IMR-90 (cell line): ENCODE measurements around the gene GABBR1. TPM values are rescaled to one million over a fixed set of nuclear protein-coding genes. Genes with fewer than 3 reads are reported as not detected.

Experiments used
- ATAC-seq: fragments of 200-7000 bp; cut with Tn5 transposase; 2 replicates; pipeline ENCODE4 v1.9.1; 2020; ENCODE audit warnings: low read depth, mild to moderate bottlenecking, moderate library complexity
- BruUV-seq: library from RNA; stranded (reverse); fragments of 400-500 nt; replicated peaks from 2 replicates; lab custom pipeline; 2021; lab: Mats Ljungman, UMichigan
- CTCF ChIA-PET: fragments of 300-600 bp; formaldehyde crosslinking; extraction: SDS; loops from one replicate; lab custom pipeline; 2021; ENCODE audit warnings: antibody characterized with exemption; lab: Yijun Ruan, JAX
- POLR2A ChIA-PET: fragments of 300-600 bp; sonication (Branson Sonifier 250); formaldehyde crosslinking; loops from one replicate; lab custom pipeline; 2022; ENCODE audit warnings: antibody characterized with exemption; ENCODE audit not compliant: unreplicated experiment; lab: Charles Lee
- DNase-seq: peaks from one replicate; pipeline ENCODE4 v3.0.0; 2013
- H2AFZ ChIP-seq: replicated peaks from 2 replicates; pipeline ENCODE3; 2013; ENCODE audit warnings: low read length, mild to moderate bottlenecking; ENCODE audit not compliant: poor library complexity
- H2AK5ac ChIP-seq: 2 replicates; pipeline ENCODE4 v1.6.1; 2013; ENCODE audit warnings: low read depth, low read length, inconsistent platforms
- H2AK9ac ChIP-seq: replicated peaks from 2 replicates; pipeline ENCODE3; 2013; ENCODE audit warnings: mild to moderate bottlenecking, low read depth, low read length, moderate library complexity; ENCODE audit not compliant: poor library complexity
- H2BK120ac ChIP-seq: 2 replicates; pipeline ENCODE4 v1.6.1; 2013; ENCODE audit warnings: low read depth, low read length, inconsistent platforms
- H2BK15ac ChIP-seq: 3 replicates; pipeline ENCODE4 v1.6.1; 2013; ENCODE audit warnings: low read depth, low read length, inconsistent platforms
- H2BK20ac ChIP-seq: 2 replicates; pipeline ENCODE4 v1.6.1; 2013; ENCODE audit warnings: low read depth, mild to moderate bottlenecking, inconsistent platforms, low read length, moderate library complexity
- H2BK5ac ChIP-seq: 2 replicates; pipeline ENCODE4 v1.6.1; 2013; ENCODE audit warnings: mild to moderate bottlenecking, low read depth, low read length, inconsistent platforms; ENCODE audit not compliant: poor library complexity, severe bottlenecking
- H3K14ac ChIP-seq: replicated peaks from 2 replicates; pipeline ENCODE4 v1.6.1; 2013; ENCODE audit warnings: low read depth, low read length, inconsistent platforms
- H3K18ac ChIP-seq: 2 replicates; pipeline ENCODE4 v1.6.1; 2013; ENCODE audit warnings: low read depth, low read length, control low read depth
- H3K23ac ChIP-seq: 2 replicates; pipeline ENCODE4 v1.6.1; 2013; ENCODE audit warnings: low read depth, low read length, inconsistent platforms
- H3K27ac ChIP-seq: 2 replicates; pipeline ENCODE4 v1.5.1; 2013; ENCODE audit warnings: mild to moderate bottlenecking, control low read depth, low read length; ENCODE audit not compliant: insufficient read depth
- H3K27me3 ChIP-seq: 2 replicates; pipeline ENCODE4 v1.6.1; 2013; ENCODE audit warnings: low read length; ENCODE audit not compliant: control insufficient read depth, insufficient read depth
- H3K36me3 ChIP-seq: 2 replicates; pipeline ENCODE4 v1.6.1; 2013; ENCODE audit warnings: low read length, mixed read lengths; ENCODE audit not compliant: control insufficient read depth, insufficient read depth
- H3K4ac ChIP-seq: 2 replicates; pipeline ENCODE4 v1.6.1; 2013; ENCODE audit warnings: low read depth, low read length, inconsistent platforms
- H3K4me1 ChIP-seq: 2 replicates; pipeline ENCODE4 v1.6.1; 2013; ENCODE audit warnings: low read length, mixed read lengths; ENCODE audit not compliant: control insufficient read depth, insufficient read depth
- H3K4me2 ChIP-seq: 2 replicates; pipeline ENCODE4 v1.6.1; 2013; ENCODE audit warnings: low read depth, mild to moderate bottlenecking, control low read depth, low read length, moderate library complexity
- H3K4me3 ChIP-seq: 2 replicates; pipeline ENCODE4 v1.5.1; 2013; ENCODE audit warnings: low read depth, mild to moderate bottlenecking, control low read depth, low read length, moderate library complexity; ENCODE audit not compliant: insufficient read depth
- H3K56ac ChIP-seq: 2 replicates; pipeline ENCODE4 v1.6.1; 2013; ENCODE audit warnings: low read length, inconsistent platforms; ENCODE audit not compliant: insufficient read depth; ENCODE audit errors: extremely low read depth
- H3K79me1 ChIP-seq, 2 experiments: 2 replicates each; pipeline ENCODE4 v1.6.1; 2013; ENCODE audit warnings: low read length in 2 of 2, inconsistent platforms in 1 of 2, low read depth in 1 of 2
- H3K9ac ChIP-seq: 2 replicates; pipeline ENCODE4 v1.6.1; 2013; ENCODE audit warnings: low read depth, low read length, control low read depth
- H3K9me1 ChIP-seq: 2 replicates; pipeline ENCODE4 v1.6.1; 2013; ENCODE audit warnings: low read length, inconsistent platforms; ENCODE audit not compliant: insufficient read depth
- H3K9me3 ChIP-seq: 2 replicates; pipeline ENCODE4 v1.6.1; 2013; ENCODE audit warnings: low read length; ENCODE audit not compliant: control insufficient read depth, insufficient read depth
- H4K20me1 ChIP-seq: 2 replicates; pipeline ENCODE4 v1.6.1; 2013; ENCODE audit warnings: low read length, inconsistent platforms; ENCODE audit not compliant: insufficient read depth
- H4K5ac ChIP-seq: 2 replicates; pipeline ENCODE4 v1.6.1; 2013; ENCODE audit warnings: mild to moderate bottlenecking, low read depth, low read length, control low read depth
- H4K8ac ChIP-seq, 2 experiments: 2 replicates each; pipeline ENCODE4 v1.6.1; 2013; ENCODE audit warnings: low read depth in 2 of 2, low read length in 2 of 2, control low read depth in 1 of 2, inconsistent platforms in 1 of 2
- H4K91ac ChIP-seq: 2 replicates; pipeline ENCODE4 v1.6.1; 2013; ENCODE audit warnings: low read depth, low read length, inconsistent platforms; ENCODE audit not compliant: insufficient read depth
- BHLHE40 ChIP-seq: fragments of 150-350 bp; IDR thresholded peaks from 2 replicates; pipeline ENCODE4 v1.6.1; 2016; ENCODE audit warnings: mild to moderate bottlenecking, low read depth, low read length
- CEBPB ChIP-seq: IDR thresholded peaks from 2 replicates; pipeline ENCODE4 v1.6.1; 2012; ENCODE audit warnings: low read depth, low read length, improper control_type of control experiment
- CHD1 ChIP-seq: IDR thresholded peaks from 2 replicates; pipeline ENCODE4 v1.6.1; 2012; ENCODE audit warnings: low read depth, low read length, improper control_type of control experiment
- CTCF ChIP-seq: conservative IDR thresholded peaks from 2 replicates; pipeline ENCODE4 v1.5.1; 2012; ENCODE audit warnings: mild to moderate bottlenecking, low read depth, low read length, improper control_type of control experiment
- ELK1 ChIP-seq: fragments of 150-350 bp; IDR thresholded peaks from 2 replicates; pipeline ENCODE4 v1.6.1; 2016; ENCODE audit warnings: low read depth, mild to moderate bottlenecking, low read length, moderate library complexity, borderline replicate concordance
- FOS ChIP-seq: fragments of 150-350 bp; IDR thresholded peaks from 2 replicates; pipeline ENCODE4 v1.6.1; 2016; ENCODE audit warnings: low read depth, low read length
- MAFK ChIP-seq: IDR thresholded peaks from 2 replicates; pipeline ENCODE4 v1.6.1; 2012; ENCODE audit warnings: low read depth, low read length, improper control_type of control experiment
- MAZ ChIP-seq: IDR thresholded peaks from 2 replicates; pipeline ENCODE4 v1.6.1; 2012; ENCODE audit warnings: low read depth, mild to moderate bottlenecking, low read length, improper control_type of control experiment, moderate library complexity, borderline replicate concordance
- MXI1 ChIP-seq: IDR thresholded peaks from 2 replicates; pipeline ENCODE4 v1.6.1; 2012; ENCODE audit warnings: low read depth, mild to moderate bottlenecking, low read length, moderate library complexity, borderline replicate concordance
- NFE2L2 ChIP-seq: fragments of 150-350 bp; IDR thresholded peaks from 2 replicates; pipeline ENCODE4 v1.6.1; 2016; ENCODE audit warnings: low read depth, mild to moderate bottlenecking, low read length
- POLR2A ChIP-seq: IDR thresholded peaks from 2 replicates; pipeline ENCODE4 v1.6.1; 2012; ENCODE audit warnings: mild to moderate bottlenecking, low read depth, low read length
- RAD21 ChIP-seq: IDR thresholded peaks from 2 replicates; pipeline ENCODE4 v1.6.1; 2012; ENCODE audit warnings: low read length, improper control_type of control experiment
- RCOR1 ChIP-seq: IDR thresholded peaks from 2 replicates; pipeline ENCODE4 v1.6.1; 2012; ENCODE audit warnings: mild to moderate bottlenecking, low read length, improper control_type of control experiment; ENCODE audit not compliant: insufficient replicate concordance
- RFX5 ChIP-seq: IDR thresholded peaks from 2 replicates; pipeline ENCODE4 v1.8.0; 2012; ENCODE audit warnings: low read depth, mild to moderate bottlenecking, low read length, moderate library complexity
- SMC3 ChIP-seq: fragments of 150-350 bp; IDR thresholded peaks from 2 replicates; pipeline ENCODE4 v1.6.1; 2016; ENCODE audit warnings: low read depth, mild to moderate bottlenecking, antibody characterized with exemption, low read length, moderate library complexity
- USF2 ChIP-seq: fragments of 150-350 bp; IDR thresholded peaks from 2 replicates; pipeline ENCODE4 v1.6.1; 2017; ENCODE audit warnings: mild to moderate bottlenecking, antibody characterized with exemption, low read length, low read depth
- WGBS, 2 experiments: methylation state at CpG; one replicate each; pipeline versions ENCODE4 v1.1.5 to v1.1.7; 2013; ENCODE audit warnings: missing lambda C conversion rate in 2 of 2; ENCODE audit not compliant: insufficient read length in 1 of 2; ENCODE audit errors: extremely low coverage in 2 of 2; 5-methylcytosine and 5-hydroxymethylcytosine counted together
- dilution Hi-C: fragments of 300-500 bp; cut with HindIII; formaldehyde crosslinking; loops from one replicate; pipeline ENCODE4 v1.14.3; 2018; ENCODE audit warnings: low sequenced_read_pairs; ENCODE audit not compliant: unreplicated experiment
- in situ Hi-C: fragments of 300-500 bp; cut with MboI; formaldehyde crosslinking; loops from 3 replicates; pipeline ENCODE4 v1.14.3; 2019; ENCODE audit warnings: low sequenced_read_pairs, inconsistent platforms, mixed read lengths
- intact Hi-C: fragments of 100-400 bp; cut with micrococcal nuclease; formaldehyde crosslinking; loops from 2 replicates; pipeline ENCODE4 v1.10.0; 2022
- polyA plus RNA-seq, 3 experiments: library from polyadenylated mRNA; depleted of rRNA; stranded (reverse); fragments of >200 nt; gene quantifications; 2 replicates each; pipeline ENCODE4 v1.2.3, GENCODE V29; 2012; ENCODE audit warnings: low replicate concordance in 1 of 3
- total RNA-seq: library from RNA; depleted of rRNA; stranded (reverse); fragments of >200 nt; gene quantifications from 2 replicates; pipeline ENCODE4 v1.2.3, GENCODE V29; 2012

GABBR1 gene
- total and polyA plus RNA-seq, 2 of the 4 experiments (the other 2 are of a cell fraction) = 5.9 to 31.5 TPM

- H2AFZ ChIP-seq = no peak overlapping the region
- TF ChIP-seq MXI1 = no peak
- TF ChIP-seq SMC3 = no peak
- no peak for TF ChIP-seq MAZ
- no peak for TF ChIP-seq CHD1
- no peak for TF ChIP-seq NFE2L2
- no peak for TF ChIP-seq USF2
- TF ChIP-seq RCOR1 = no peak
- TF ChIP-seq RFX5 = no peak
- TF ChIP-seq FOS = no peak
- TF ChIP-seq POLR2A = no peak
- no peak for TF ChIP-seq ELK1
- no peak for TF ChIP-seq MAFK
- TF ChIP-seq RAD21 = no peak
- TF ChIP-seq CEBPB = no peak
- TF ChIP-seq CTCF = no peak
- no peak for TF ChIP-seq BHLHE40
- no peak overlapping the region for H3K14ac ChIP-seq
- no peaks in the 10 kb centered on the region for H3K9me3 ChIP-seq
- H3K56ac ChIP-seq = no peak overlapping the region
- no peak overlapping the region for H3K4me3 ChIP-seq
- no peak overlapping the region for H3K18ac ChIP-seq
- H4K5ac ChIP-seq = no peak overlapping the region
- no peak overlapping the region for H2BK120ac ChIP-seq
- H2BK20ac ChIP-seq = no peak overlapping the region
- no peak overlapping the region for H4K91ac ChIP-seq
- no peak overlapping the region for H2AK9ac ChIP-seq
- no TSS peak for BruUV-seq
- no peak overlapping the region for H3K9ac ChIP-seq
- ChIA-PET POLR2A (no interaction called here), CTCF (no interaction called here)
- H3K4me1 ChIP-seq = no peaks in the 10 kb centered on the region
- ATAC-seq (no peak), DNase-seq (no peak)
- no peaks in the 10 kb centered on the region for H3K27me3 ChIP-seq
- WGBS, 2 experiments = 88% methylated on average over 2 of the region's 4 CpGs; no CpG with 5 or more reads in 1 of the 2 experiments
- peaks cover 62% of the 10 kb centered on the region for H3K36me3 ChIP-seq
- no peak overlapping the region for H3K27ac ChIP-seq
- no peak overlapping the region for H4K8ac ChIP-seq
- H2AK5ac ChIP-seq = no peak overlapping the region
- no peak overlapping the region for H3K23ac ChIP-seq
- no peaks in the 10 kb centered on the region; a peak in 1 of 4 replicates for H3K79me1 ChIP-seq
- no peak overlapping the region for H3K4me2 ChIP-seq
- peaks cover 8% of the 10 kb centered on the region; the same call in 1 of the 2 replicates for H3K9me1 ChIP-seq
- H4K20me1 ChIP-seq = peaks cover 2% of the 10 kb centered on the region; the same call in 1 of the 2 replicates
- in situ Hi-C loops (no loop called here), intact Hi-C loops (no loop called here), dilution Hi-C loops (no loop called here)
- H3K4ac ChIP-seq = no peak overlapping the region
- H2BK15ac ChIP-seq = no peak overlapping the region
- H2BK5ac ChIP-seq = no peak overlapping the region
Measured at GRCh38 chr6:29610540-29610939, 22.4 kb downstream of the GABBR1 start.
